ENCODE results near the gene ZFYVE9. TPM values are rescaled to one million over a fixed set of nuclear protein-coding genes. Genes with fewer than 3 reads are reported as not detected.
"Not testable (repeated sequence)": the region's sequence is repeated elsewhere in the genome, so short reads cannot be mapped to it uniquely, and the experiment has no call there.

Gene ZFYVE9
- total RNA-seq, 1 donor from 2014 or later: 18.7 TPM

- no peak for TF ChIP-seq CTCF (IDR thresholded peaks at IDR 0.05)
- no peaks in the 10 kb centered on the region for H3K27me3 ChIP-seq (ENCODE audit: low read depth)
- intact Hi-C loops (cut with DNase I): no loop called here
- DNase-seq (peak; percentile 77), ATAC-seq (no peak)
- no peaks in the 10 kb centered on the region for H3K9me3 ChIP-seq
- peak overlapping the region; percentile 41 for H3K27ac ChIP-seq
- peaks cover 5% of the 10 kb centered on the region for H3K36me3 ChIP-seq
- H3K4me1 ChIP-seq: peaks cover 14% of the 10 kb centered on the region
- peak overlapping the region; percentile 56 for H3K4me3 ChIP-seq
Observed at GRCh38 chr1:52368383-52369172, 226.7 kb downstream of the ZFYVE9 start.

- intact Hi-C loops (cut with DNase I); ATAC-seq; H3K9me3 ChIP-seq; H3K27me3 ChIP-seq (ENCODE audit: low read depth); H3K4me1 ChIP-seq; H3K27ac ChIP-seq; H3K36me3 ChIP-seq; H3K4me3 ChIP-seq; DNase-seq: not testable (repeated sequence)
Observed at GRCh38 chr1:52369851-52370250, 228.0 kb downstream of the ZFYVE9 start.

- H3K27me3 ChIP-seq (ENCODE audit: low read depth): no peaks in the 10 kb centered on the region
- no peak overlapping the region for H3K4me3 ChIP-seq
- TF ChIP-seq CTCF (IDR thresholded peaks at IDR 0.05): no peak
Observed at GRCh38 chr1:52385376-52385775, 243.5 kb downstream of the ZFYVE9 start.

GRCh38 chr1:52386458-52386857, 244.6 kb downstream of the ZFYVE9 start:
- Histone ChIP-seq H3K36me3 (no peaks in the 10 kb centered on the region), H3K4me1 (no peaks in the 10 kb centered on the region), H3K27me3 (ENCODE audit: low read depth) (no peaks in the 10 kb centered on the region), H3K4me3 (no peak overlapping the region), H3K27ac (no peak overlapping the region), H3K9me3 (no peaks in the 10 kb centered on the region)
- intact Hi-C loops (cut with DNase I): no loop called here
- no peak for ATAC-seq
- no peak for TF ChIP-seq CTCF (IDR thresholded peaks at IDR 0.05)
- DNase-seq: no peak

More at GRCh38 chr1:52385376-52385775, 243.5 kb downstream of the ZFYVE9 start:
- no peaks in the 10 kb centered on the region for H3K36me3 ChIP-seq
- DNase-seq: no peak
- no peaks in the 10 kb centered on the region for H3K9me3 ChIP-seq
- intact Hi-C loops (cut with DNase I): no loop called here
- ATAC-seq: no peak
- no peaks in the 10 kb centered on the region for H3K4me1 ChIP-seq
- H3K27ac ChIP-seq: no peak overlapping the region

GRCh38 chr1:52393174-52393573, 251.3 kb downstream of the ZFYVE9 start:
- DNase-seq (no peak), ATAC-seq (no peak)
- H3K9me3 ChIP-seq: no peaks in the 10 kb centered on the region
- H3K27me3 ChIP-seq (ENCODE audit: low read depth): no peaks in the 10 kb centered on the region
- no peaks in the 10 kb centered on the region for H3K4me1 ChIP-seq
- no peak for TF ChIP-seq CTCF (IDR thresholded peaks at IDR 0.05)
- H3K4me3 ChIP-seq: no peak overlapping the region
- intact Hi-C loops (cut with DNase I): no loop called here
- no peak overlapping the region for H3K27ac ChIP-seq
- H3K36me3 ChIP-seq: no peaks in the 10 kb centered on the region

Other genes with a start within 250 kb of the ZFYVE9 start
- 0.06 TPM for gene RAB3B, start 151.4 kb upstream of the ZFYVE9 start, total RNA-seq
- gene KTI12, start 108.3 kb upstream of the ZFYVE9 start, total RNA-seq: 8.6 TPM
- gene TXNDC12, start 86.9 kb upstream of the ZFYVE9 start, total RNA-seq: 55.5 TPM
- gene BTF3L4, start 85.8 kb upstream of the ZFYVE9 start, total RNA-seq: 33.8 TPM
- gene CC2D1B, start 224.1 kb downstream of the ZFYVE9 start, total RNA-seq: 44.5 TPM

Data from lower lobe of right lung (tissue), 2 donors.